ENCODE data around the gene NGF.

The NGF gene

DNA sequence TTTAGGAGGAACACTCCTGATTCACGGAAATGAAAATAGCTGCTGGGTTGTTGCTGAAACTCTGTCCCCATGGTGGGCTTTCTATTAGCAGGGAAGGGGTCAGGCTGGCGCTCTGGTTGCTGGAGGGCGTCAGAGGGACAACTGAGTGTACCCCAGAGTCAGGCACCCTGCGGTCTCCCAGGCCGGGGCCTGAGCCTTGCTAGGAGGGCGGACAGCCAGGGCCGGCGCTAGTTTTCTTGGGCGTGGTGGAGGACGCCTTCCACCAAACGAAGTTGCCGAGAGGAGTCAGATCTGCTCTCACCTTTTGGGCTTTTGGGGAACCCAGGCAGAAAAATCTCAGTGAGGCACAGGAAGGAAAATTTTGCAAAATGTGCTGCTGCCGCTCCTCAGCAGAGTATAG is 54.8 kb downstream of the NGF start:
- DNase-seq (ENCODE audit: low read depth in 2 of 2): no peak

DNA sequence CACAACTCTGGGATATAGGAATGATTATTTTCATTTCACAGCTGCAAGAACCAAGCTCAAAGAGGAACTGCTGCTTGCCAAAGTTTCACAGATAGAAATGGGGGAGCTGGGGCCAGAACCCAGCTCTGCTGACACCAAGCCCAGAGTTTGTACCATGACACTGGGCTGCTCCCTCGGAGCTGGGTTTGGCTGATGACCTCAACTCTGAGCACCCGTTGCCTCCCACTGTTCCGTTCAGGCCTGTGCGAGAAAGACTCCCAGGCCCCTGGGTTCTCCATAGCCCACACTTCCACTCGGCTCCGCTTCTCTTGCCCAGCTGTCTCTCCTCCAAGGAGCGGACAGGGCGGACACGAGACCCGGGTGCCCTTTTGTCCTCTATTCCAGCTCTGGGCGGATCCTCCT is 55.2 kb downstream of the NGF start:
- DNase-seq (ENCODE audit: low read depth in 2 of 2): no peak

DNA sequence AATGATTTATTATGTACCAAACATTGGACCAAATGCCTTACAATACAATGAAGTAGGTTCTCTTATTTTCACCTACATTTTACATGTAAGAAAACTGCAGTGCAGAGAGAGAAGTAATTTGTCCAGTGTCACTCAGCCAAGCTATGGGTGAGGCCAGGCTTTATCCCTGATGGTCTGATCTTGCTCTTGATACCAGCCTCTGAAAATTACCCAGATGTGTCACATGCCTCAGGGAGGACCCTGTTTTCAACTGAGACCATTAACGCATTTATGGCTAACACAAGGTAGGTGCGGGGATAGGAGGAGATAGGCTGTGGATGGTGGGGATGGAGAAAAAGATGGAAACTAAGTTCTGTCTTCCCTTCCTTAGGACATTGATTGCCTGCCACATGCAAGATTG is 56.9 kb downstream of the NGF start:
- DNase-seq (ENCODE audit: low read depth in 2 of 2): no peak

DNA sequence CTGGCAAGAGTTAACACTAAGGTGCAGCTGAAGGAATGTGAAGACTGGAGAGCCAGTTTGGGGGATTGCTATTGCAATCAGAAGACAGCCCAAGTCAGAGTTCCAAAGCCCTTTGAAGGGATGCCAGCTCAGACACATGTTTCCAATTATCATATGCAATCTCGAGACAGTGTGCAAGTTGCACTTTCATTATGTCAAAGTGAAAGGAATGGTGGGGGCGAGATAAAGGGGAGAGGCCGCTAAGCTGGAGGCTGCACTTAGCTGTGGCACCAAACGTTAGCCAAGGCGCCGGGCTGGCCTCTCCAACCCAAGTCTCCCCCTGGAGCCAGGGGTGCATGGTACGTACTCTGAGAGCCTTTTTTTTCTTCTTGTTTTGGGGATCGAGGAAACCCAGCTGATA is 58.0 kb downstream of the NGF start:
- no peak for DNase-seq (ENCODE audit: low read depth in 2 of 2)

DNA sequence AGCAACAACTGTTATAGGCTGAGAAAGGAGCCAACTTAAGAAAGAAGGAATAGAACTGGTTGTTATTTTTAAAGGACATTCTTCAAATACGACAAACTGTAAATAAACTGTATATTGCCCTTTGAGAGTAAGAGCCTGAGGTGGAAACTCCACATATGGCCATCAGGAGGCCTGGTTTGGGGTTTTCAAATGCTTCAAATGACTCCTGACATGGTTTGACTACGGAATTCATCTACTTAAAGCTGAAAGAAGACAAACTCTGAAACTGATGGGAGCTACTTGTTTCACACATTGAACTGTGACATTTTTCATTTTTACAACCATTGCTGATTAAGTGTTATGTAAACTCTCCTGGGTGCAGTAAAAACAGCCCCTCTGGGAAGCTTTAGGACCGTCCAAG is 59.8 kb downstream of the NGF start:
- no peak for DNase-seq (ENCODE audit: low read depth in 2 of 2)

DNA sequence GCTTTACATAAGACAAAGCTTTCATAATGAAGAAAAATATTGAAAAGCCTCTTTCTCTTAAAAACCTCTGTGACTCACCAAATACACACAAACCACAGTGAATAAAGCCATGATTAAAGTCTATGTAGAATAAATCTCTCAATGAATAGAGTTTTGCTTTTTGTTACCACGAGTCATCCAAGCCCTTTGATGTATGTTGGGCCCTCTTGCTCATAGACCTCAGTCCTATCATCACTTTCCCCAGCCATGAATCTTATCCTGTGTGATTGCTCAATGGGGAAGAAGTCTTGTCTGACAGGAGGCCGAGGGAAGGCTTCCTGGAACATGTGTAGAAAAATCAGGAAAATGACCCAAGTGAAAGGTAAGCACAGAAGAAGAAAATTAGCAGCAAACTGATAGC is 60.8 kb downstream of the NGF start:
- DNase-seq (ENCODE audit: low read depth in 2 of 2): no peak

DNA sequence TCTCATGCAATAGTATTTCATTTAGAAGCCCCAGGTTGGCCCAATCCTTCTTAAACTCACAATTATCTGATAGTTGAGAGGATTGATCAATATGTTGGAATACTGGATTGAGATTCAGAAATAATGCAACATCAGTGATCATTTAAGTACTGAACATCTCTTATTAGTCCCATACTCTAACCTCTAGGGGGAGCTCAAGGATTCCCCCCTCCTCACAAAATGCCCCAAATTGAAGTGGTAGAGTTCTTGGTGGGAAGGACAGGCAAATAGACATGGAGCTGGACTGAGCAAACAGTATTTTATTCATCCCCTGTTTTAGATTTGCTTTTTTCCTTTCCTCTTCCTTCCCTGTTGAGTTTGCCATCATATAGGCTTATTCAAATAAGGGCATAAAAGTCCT is 62.8 kb downstream of the NGF start:
- no peak for DNase-seq (ENCODE audit: low read depth in 2 of 2)

DNA sequence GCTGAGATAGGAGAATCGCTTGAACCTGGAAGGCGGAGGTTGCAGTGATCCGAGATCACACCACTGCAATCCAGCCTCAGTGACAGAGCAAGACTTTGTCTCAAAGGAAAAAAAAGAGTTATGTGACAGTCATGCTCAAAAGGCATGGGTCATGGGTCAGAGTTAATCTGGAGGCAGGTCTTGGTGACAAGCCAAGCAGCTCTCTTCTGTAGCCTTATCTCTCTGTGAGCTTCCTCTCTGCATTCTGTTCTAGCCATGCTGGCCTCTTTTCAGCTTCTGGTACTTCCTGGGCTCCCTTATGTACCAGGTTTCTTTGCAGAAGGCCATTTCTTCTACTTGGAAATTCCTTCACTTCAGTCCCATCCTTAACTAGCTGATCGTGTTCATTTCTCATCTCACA is 63.6 kb downstream of the NGF start:
- DNase-seq (ENCODE audit: low read depth in 2 of 2): no peak

DNA sequence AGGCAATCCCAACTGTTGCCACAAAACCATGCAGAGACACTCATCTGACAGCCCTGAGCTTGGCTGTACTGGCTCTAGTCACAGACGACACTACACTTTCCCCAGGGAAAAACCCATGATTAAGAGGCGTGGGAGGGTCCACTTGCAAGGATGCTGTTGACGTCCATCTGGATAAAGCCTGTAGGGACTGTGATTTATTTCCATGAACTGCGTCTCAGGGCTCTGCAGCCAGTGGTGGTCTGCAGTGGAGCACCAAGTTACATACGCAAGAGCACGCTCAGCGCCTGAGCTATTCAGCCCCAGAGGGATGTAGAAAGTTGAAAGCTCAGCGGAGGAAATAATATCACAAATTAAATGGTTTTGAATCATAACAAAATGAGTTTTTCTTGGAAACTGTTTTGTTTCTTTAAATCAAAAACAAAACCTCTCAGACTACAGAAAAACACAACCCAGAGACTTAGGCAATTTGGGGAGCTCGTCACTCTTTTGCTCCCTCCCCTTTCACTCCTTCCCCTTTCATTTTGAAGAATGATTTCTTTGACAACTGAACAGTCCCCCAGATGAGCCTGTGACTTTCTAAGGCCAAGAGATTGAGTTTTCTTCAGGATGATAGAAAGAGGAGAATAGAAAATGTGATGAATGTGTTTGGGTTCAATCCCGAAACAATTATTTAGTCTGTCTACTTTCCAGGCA is 71.2 kb downstream of the NGF start:
- no peak for DNase-seq (ENCODE audit: low read depth in 2 of 2)

DNA sequence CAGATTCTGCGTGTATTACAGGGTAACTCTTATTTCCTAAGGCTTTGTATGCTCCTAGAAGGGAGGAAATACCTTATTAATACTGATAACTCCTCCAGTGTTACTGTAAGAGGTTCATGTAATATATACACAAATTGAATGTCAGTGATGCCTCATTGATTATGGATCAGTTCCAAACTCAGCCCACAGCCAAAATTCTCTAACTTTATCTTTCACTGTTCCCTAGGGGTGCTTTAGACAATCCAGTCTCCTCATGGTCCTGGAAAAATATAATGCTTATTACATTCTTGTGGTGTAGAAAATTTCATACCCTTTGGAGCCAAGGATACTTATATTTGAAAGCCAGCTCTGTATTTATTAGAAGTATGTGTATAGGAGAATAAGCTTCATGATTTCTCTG is 73.0 kb downstream of the NGF start:
- DNase-seq (ENCODE audit: low read depth in 2 of 2): no peak

DNA sequence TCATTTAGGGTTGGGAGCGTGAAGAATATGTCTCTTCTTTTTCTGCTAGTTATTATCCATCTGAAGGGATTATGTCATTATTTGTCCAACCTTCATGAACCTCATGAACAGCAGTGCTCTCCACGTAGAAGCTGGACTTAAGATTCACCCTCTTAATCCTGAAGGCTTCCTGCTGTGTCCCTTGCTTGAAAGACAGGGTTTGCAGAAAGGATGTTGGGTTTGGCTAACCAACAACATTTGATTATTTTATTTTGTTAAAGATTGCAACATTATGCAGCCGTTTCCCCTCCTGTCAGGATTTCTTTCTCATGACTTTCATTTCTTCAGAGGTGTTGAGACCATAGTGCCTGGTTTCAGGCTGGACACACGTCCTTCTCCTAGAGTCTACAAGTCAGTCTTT is 75.2 kb downstream of the NGF start:
- DNase-seq (ENCODE audit: low read depth in 2 of 2): no peak

DNA sequence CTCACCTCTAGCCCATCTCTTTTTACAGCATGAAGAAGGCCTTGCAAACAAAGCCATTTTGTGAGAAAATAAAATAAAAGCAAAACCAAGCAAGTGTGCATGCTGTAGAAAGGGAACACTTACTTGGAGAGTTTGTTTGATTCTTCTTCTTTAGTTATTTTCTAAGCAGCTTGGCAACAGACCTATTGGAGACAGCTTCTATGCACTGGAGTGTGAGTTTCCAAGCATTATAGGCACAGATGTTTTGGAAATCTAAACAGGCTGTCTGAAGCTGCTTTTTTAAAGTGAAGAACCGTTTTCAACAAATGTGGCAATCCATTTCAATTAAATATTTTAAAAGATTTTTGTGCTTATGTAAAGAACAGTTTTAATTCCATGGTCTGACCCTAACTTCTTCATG is 76.6 kb downstream of the NGF start:
- DNase-seq (ENCODE audit: low read depth in 2 of 2): no peak

DNA sequence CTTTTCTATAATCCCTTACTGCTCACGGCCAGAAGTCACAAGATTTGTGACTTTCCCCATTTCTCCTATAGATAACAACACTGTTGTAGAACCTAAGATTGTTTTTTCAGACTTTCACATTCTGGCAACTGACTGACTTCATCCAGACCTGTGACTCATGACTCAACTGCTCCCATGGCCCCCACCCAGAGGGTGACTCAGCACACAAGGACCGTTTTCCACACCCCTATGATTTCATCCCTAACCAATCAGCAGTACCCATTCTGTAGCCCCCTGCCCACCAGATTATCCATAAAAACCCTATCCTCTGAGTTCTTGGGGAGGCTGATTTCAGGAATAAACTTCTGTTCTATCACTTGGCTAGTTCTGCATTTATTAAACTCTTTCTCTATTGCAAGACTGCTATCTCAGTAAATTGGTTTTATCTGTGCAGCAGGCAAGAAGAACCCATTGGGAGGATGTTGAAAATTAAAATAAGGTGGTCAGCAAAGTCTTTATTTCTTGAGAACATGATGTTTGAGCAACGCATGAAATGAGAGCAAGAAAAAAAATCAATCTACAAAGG is 79.7 kb downstream of the NGF start:
- no peak for DNase-seq (ENCODE audit: low read depth in 2 of 2)

DNA sequence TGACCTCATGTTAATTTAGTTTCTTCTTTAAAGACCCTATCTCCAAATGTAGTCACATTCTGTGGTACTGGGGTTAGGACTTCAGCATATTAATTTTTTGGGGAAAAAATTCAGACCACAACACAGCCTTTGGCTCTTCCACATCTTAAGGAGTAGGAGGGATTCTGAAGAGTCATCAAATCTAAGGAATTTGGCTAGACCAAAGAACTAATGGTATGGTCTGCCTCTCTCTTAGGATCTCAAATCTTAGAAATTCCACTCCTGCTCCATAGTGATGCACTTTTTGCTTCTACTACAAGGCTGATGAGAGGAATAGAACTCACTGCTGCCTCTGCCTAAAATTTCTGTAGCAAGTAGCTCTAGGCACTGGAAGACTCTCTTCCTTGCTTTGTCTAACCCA is 80.5 kb downstream of the NGF start:
- no peak for DNase-seq (ENCODE audit: low read depth in 2 of 2)

DNA sequence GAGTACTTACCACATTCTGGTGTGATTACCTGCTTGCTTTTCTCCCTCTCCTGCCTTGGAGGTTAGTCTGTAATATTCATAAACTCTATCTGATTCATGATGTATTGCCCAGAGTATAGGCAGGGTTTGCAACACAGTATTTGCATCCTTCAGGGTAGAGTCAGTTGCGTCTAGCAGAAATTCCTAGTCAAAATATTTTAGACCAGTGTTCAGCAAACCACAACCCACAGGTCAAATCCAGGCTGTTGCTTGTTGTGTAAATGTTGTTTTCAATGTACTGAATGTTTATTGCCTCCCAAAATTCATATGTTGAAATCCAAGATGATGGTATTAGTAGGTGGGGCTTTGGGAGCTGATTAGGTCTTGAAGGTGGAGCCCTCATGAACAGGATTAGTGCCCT is 82.9 kb downstream of the NGF start:
- no peak for DNase-seq (ENCODE audit: low read depth in 2 of 2)

DNA sequence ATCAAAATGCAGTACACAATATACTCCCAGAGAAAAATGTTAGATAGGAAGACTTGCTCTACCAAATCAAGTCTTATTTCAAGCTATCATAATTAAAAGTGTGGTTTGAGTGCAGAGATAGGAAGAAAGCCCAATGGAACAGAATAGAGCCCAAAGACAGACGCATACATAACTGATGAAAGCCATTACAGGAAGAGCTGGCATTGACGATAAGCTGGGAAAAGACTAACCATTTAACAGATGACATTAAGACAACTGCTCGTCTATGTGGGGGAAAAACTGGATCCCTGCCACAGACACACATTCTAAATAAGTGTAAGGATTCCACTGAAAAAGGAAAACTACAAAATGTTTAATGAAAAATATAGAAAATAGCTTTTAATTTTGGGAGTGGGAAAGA is 85.5 kb downstream of the NGF start:
- DNase-seq (ENCODE audit: low read depth in 2 of 2): no peak

DNA sequence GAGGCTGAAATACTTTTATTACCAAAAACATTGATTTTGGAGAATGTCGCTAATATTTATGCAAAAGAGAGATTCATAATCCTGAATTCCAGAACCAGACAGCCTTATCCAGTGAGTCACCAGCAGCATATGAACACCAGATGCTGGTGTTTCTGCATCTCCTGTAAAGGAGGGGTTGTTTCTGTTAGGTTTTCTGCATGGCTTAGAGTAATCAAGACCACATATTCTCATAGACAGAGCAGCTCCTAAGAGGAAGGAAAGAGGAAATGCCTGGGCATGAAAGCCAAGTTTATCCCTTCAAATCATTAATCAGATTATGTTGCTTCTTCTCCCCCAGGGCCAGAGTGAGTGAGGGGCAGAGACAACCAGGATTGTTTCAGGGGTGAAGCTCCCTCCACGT is 86.2 kb downstream of the NGF start:
- DNase-seq (ENCODE audit: low read depth in 2 of 2): no peak

DNA sequence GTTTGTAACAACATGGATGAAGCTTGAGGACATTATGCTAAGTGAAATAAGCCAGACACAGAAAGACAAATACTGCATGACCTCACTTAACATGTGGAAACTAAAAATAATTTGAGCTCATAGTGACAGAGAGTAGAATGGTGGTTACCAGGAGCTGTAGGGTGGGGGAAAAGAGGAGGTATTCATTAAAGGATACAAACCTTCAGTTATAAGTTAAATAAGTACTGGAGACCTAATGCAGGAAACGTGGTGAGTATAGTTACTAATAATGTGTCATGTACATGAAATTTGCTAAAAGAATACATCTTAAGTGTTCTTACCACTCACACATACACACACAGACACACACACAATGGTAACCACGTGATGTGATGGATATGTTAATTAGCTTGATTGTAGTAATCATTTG is 86.7 kb downstream of the NGF start:
- no peak for DNase-seq (ENCODE audit: low read depth in 2 of 2)

DNA sequence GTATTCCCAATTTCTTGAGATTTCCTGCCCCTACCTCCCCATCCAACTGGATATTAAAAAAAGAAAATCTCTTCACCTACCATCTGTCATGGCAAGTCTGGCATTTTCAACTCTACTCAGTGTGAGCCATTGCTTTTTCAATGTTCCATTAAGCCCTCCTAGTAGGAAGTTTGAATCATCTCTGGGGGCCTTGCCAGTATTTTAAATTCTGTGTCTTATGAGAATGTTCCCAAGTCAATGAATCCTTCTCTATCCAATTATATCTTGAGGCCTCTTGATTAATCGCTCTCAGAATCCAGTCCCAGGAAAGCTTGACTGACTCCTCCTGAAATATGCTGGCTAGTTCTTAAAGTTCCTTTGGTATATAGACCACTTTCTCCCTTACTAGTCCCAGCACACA is 91.5 kb downstream of the NGF start:
- no peak for DNase-seq (ENCODE audit: low read depth in 2 of 2)

DNA sequence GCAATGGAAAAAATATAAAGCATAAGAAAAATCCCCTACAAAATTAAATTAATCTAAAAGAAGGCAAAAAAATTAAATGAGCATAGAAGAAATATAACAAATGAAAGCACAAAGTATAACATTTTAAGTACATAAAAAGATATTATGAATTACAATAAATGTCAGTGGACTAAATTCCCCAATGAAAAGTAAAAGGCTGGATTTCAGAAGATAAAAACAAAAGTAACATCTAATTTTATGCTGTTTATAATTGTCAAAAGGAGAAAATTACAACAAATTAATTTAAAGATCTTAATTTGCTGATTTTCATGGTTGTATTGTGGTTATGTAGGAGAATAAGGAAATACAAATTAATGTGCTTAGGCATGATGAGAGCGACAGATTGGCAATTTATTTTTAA is 92.8 kb downstream of the NGF start:
- DNase-seq (ENCODE audit: low read depth in 2 of 2): no peak

DNA sequence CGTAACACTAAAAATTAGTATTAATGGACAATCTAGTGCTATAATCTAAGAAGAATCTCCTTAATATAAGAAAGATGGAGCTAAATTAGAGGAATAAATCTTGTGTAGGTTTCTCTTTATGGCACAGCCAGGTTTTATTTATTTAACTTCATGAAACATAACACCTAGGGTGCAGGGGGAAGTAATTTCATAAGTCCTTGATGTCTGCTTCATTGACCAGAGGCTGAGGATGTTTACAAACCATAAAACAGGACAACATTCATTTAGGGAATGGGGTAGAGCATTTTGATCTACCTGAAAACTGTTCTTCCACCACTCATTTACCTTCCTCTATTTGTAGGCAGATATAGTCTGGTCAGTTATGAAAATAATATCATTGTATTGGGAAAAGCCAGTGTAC is 95.5 kb downstream of the NGF start:
- no peak for DNase-seq (ENCODE audit: low read depth in 2 of 2)

DNA sequence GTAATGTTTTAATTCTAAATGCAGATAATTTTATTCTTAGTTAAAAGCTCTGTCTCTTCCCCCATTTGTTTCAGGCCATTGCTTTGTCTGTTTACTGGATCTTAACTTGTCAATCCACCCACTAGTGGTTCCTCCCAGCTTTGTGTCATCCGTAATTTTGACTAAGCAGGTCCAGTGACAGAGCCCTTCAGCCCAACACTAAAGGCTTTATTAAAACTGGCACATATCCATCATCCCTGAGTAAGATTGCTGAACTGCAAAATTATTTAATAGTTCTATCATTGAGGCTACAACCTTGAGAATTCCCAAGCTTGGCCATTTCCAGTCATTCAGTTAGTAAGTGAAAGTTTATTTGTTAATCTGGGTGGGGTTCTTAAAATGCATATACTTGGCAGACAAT is 96.7 kb downstream of the NGF start:
- DNase-seq (ENCODE audit: low read depth in 2 of 2): no peak

DNA sequence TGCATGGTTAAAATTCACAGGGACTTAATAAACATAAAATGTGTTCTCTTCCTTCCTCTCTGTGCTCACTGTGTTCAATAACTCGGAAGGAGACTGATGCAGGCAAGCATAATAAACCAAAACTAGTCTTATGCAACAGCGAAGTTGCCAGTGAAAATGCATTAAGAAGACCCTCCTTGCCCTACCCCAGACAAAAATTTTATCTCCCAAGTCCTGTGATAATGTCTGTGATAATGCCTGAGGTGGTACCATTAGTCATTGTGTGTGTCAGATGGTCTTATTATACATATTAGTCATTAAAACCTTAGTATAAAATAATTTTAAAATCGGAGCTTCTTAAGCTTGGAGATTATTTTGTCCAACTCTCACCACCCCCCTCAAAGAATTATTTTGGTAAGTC is 97.8 kb downstream of the NGF start:
- no peak for DNase-seq (ENCODE audit: low read depth in 2 of 2)

DNA sequence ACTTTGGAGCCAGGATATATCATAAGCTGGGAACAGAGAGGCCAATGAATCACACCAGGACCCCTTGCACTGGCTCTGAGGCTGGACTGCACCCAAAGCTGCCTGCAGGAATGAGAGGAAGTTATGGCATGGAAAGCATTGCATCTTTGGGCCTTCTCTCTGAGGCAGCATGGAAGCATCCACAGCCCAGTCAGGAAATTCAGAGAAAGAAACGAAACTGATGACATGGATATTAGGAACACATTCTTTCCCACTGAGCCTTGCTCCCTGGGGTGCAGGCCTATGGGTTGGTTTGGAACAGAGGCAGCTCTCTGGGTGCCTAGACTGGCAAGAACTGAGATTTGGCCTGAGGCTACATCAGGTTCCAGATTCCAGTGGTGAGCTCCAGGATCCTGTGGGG is 98.6 kb downstream of the NGF start:
- DNase-seq (ENCODE audit: low read depth in 2 of 2): no peak

DNA sequence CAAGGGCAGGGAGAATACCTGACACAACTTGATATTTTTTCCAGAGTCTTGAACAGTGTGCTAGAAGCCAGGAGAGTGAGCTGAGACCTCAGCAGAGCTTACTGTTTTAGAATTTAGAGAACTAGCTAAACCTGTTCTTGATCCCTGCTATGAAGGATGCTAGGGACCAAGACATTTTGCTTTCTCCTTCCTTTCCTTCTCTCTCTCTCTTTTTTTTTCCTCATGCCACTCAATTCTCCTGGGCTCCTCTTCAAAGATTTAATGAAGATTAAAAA is 99.0 kb downstream of the NGF start:
- DNase-seq (ENCODE audit: low read depth in 2 of 2): no peak

Measured in stimulated activated CD8-positive, alpha-beta memory T cell treated with anti-CD3 and anti-CD28 coated beads, Interleukin-7, amount 100 ng/mL, for 4 hours (primary cell).